Esophagus squamous epithelium (tissue), 4 donors: ENCODE results near the gene TP63.

Experiments used
- POLR2A ChIP-seq, 4 donors: fragments of 450-650 bp; IDR thresholded peaks; one replicate each; pipeline ENCODE4 v1.6.1; 2017; ENCODE audit warnings: antibody characterized with exemption in 4 of 4, mild to moderate bottlenecking in 4 of 4, moderate library complexity in 3 of 4
- TF ChIP-seq, protein P1 (sequence below), 6 experiments: fragments of 450-650 bp in 4 of 6; fragments of 200-600 bp in 2 of 6; sonication (generic) in 2 of 6; IDR thresholded peaks; one replicate each; pipeline ENCODE4 v1.5.1; 2016 to 2019; ENCODE audit warnings: antibody characterized with exemption in 6 of 6, mild to moderate bottlenecking in 4 of 6, moderate library complexity in 4 of 6

DNA sequence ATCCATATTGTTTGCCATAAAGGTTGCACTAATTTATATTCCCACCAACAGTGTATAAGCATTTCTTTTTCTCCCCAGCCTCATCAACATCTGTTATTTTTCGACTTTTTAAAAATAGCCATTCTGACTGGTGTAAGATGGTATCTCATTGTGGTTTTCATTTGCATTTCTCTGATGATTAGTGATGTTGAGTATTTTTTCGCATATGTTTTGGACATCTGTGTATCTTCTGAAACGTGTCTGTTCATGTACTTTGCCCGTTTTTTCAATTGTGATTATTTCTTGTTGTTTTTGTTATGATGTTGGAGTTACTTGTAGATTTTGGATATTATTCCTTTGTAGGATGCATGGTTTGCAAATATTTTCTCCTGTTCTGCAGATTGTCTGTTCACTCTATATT, 46.5 kb downstream of the TP63 start:
- no peak for TF ChIP-seq POLR2A (IDR thresholded peaks at IDR 0.05)
- TF ChIP-seq, protein P1, sequence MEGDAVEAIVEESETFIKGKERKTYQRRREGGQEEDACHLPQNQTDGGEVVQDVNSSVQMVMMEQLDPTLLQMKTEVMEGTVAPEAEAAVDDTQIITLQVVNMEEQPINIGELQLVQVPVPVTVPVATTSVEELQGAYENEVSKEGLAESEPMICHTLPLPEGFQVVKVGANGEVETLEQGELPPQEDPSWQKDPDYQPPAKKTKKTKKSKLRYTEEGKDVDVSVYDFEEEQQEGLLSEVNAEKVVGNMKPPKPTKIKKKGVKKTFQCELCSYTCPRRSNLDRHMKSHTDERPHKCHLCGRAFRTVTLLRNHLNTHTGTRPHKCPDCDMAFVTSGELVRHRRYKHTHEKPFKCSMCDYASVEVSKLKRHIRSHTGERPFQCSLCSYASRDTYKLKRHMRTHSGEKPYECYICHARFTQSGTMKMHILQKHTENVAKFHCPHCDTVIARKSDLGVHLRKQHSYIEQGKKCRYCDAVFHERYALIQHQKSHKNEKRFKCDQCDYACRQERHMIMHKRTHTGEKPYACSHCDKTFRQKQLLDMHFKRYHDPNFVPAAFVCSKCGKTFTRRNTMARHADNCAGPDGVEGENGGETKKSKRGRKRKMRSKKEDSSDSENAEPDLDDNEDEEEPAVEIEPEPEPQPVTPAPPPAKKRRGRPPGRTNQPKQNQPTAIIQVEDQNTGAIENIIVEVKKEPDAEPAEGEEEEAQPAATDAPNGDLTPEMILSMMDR (IDR thresholded peaks at IDR 0.05), result no peak
